Measurements from ENCODE around the gene ZC2HC1B. TPM values are rescaled to one million over a fixed set of nuclear protein-coding genes. Genes with fewer than 3 reads are reported as not detected.

Gene ZC2HC1B
- total RNA-seq, 1 donor from 2014 or later = not detected

GRCh38 chr6:143836150-143836549 lies 28.1 kb upstream of the ZC2HC1B start:
- H3K36me3 Mint-ChIP-seq = no peaks in the 10 kb centered on the region
- no peak overlapping the region for H3K4me3 Mint-ChIP-seq
- Histone ChIP-seq H3K36me3 (no peaks in the 10 kb centered on the region), H3F3A (ENCODE audit: low read depth) (no peaks in the 10 kb centered on the region), H3K4me1 (no peaks in the 10 kb centered on the region), H3K4me3 (no peak overlapping the region), H3K27me3 (no peaks in the 10 kb centered on the region), H3K27ac (no peak overlapping the region), H3K9ac (no peak overlapping the region), H3K4me2 (no peak overlapping the region), H4K20me1 (ENCODE audit: low read depth) (no peaks in the 10 kb centered on the region), H3K79me2 (ENCODE audit: low read depth) (no peaks in the 10 kb centered on the region), H3K9me3 (ENCODE audit: low read depth) (no peaks in the 10 kb centered on the region), H2AFZ (replicated peaks) (no peak overlapping the region)
- peaks cover 2% of the 10 kb centered on the region for H3K4me1 Mint-ChIP-seq
- H3K9me3 Mint-ChIP-seq = peaks cover 7% of the 10 kb centered on the region
- no peak overlapping the region for H3K27ac Mint-ChIP-seq
- TF ChIP-seq EZH2 (IDR thresholded peaks at IDR 0.05) = no peak
- TF ChIP-seq, protein P1, sequence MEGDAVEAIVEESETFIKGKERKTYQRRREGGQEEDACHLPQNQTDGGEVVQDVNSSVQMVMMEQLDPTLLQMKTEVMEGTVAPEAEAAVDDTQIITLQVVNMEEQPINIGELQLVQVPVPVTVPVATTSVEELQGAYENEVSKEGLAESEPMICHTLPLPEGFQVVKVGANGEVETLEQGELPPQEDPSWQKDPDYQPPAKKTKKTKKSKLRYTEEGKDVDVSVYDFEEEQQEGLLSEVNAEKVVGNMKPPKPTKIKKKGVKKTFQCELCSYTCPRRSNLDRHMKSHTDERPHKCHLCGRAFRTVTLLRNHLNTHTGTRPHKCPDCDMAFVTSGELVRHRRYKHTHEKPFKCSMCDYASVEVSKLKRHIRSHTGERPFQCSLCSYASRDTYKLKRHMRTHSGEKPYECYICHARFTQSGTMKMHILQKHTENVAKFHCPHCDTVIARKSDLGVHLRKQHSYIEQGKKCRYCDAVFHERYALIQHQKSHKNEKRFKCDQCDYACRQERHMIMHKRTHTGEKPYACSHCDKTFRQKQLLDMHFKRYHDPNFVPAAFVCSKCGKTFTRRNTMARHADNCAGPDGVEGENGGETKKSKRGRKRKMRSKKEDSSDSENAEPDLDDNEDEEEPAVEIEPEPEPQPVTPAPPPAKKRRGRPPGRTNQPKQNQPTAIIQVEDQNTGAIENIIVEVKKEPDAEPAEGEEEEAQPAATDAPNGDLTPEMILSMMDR (IDR thresholded peaks at IDR 0.05) = no peak
- no peak for TF ChIP-seq EZH2phosphoT487 (IDR thresholded peaks at IDR 0.05)
- no peaks in the 10 kb centered on the region for H3K27me3 Mint-ChIP-seq (ENCODE audit: insufficient read depth, low read depth)
- no peak for DNase-seq (ENCODE audit: low spot score)

- Mint-ChIP-seq H3K9me3 (peaks cover 12% of the 10 kb centered on the region), H3K4me1 (peaks cover 14% of the 10 kb centered on the region), H3K36me3 (no peaks in the 10 kb centered on the region), H3K27ac (no peak overlapping the region), H3K4me3 (no peak overlapping the region), H3K27me3 (ENCODE audit: insufficient read depth, low read depth) (peaks cover 2% of the 10 kb centered on the region)
- Histone ChIP-seq H3K79me2 (ENCODE audit: low read depth) (peaks cover 2% of the 10 kb centered on the region), H3K9me3 (ENCODE audit: low read depth) (no peaks in the 10 kb centered on the region), H3K4me1 (peaks cover 7% of the 10 kb centered on the region), H3K4me3 (no peak overlapping the region), H2AFZ (replicated peaks) (no peak overlapping the region), H3F3A (ENCODE audit: low read depth) (peaks cover 4% of the 10 kb centered on the region), H3K4me2 (no peak overlapping the region), H3K9ac (no peak overlapping the region), H3K36me3 (no peaks in the 10 kb centered on the region), H3K27ac (no peak overlapping the region), H3K27me3 (no peaks in the 10 kb centered on the region), H4K20me1 (ENCODE audit: low read depth) (no peaks in the 10 kb centered on the region)
- DNase-seq (ENCODE audit: low spot score) = no peak
- TF ChIP-seq, protein P1 (IDR thresholded peaks at IDR 0.05) = no peak
- no peak for TF ChIP-seq EZH2 (IDR thresholded peaks at IDR 0.05)
- no peak for TF ChIP-seq EZH2phosphoT487 (IDR thresholded peaks at IDR 0.05)
Observed at GRCh38 chr6:143838395-143838794, 25.9 kb upstream of the ZC2HC1B start.

DNA sequence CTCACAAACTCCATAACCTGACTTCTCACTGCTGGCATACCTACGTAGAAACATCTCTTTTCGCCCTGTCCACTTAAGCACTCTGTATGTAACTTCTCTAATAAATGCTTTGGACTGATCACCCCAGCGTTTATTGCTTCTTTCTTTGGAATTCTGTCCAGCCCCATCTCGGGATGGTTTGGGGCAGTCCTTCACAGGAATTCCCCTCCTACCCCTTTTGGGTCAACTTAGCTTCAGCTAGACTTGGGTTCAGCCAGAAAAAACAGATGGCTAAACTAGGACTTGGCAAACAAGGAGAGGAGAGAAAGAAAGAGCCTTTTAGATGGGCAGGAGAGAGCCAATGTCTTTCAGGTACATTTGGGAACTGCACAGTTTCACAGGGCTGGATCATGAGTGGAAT lies 25.1 kb upstream of the ZC2HC1B start:
- Histone ChIP-seq H3K36me3 (no peaks in the 10 kb centered on the region), H3K9me3 (ENCODE audit: low read depth) (no peaks in the 10 kb centered on the region), H2AFZ (replicated peaks) (no peak overlapping the region), H3K9ac (no peak overlapping the region), H3K27me3 (no peaks in the 10 kb centered on the region), H3K4me2 (no peak overlapping the region), H4K20me1 (ENCODE audit: low read depth) (no peaks in the 10 kb centered on the region), H3F3A (ENCODE audit: low read depth) (peaks cover 4% of the 10 kb centered on the region), H3K4me3 (no peak overlapping the region), H3K4me1 (peaks cover 11% of the 10 kb centered on the region), H3K27ac (no peak overlapping the region), H3K79me2 (ENCODE audit: low read depth) (peaks cover 10% of the 10 kb centered on the region)
- TF ChIP-seq EZH2phosphoT487 (IDR thresholded peaks at IDR 0.05) (no peak), EZH2 (IDR thresholded peaks at IDR 0.05) (no peak)
- TF ChIP-seq, protein P1 (IDR thresholded peaks at IDR 0.05) = no peak
- Mint-ChIP-seq H3K9me3 (peaks cover 12% of the 10 kb centered on the region), H3K27ac (no peak overlapping the region), H3K4me3 (no peak overlapping the region), H3K36me3 (no peaks in the 10 kb centered on the region), H3K4me1 (peaks cover 20% of the 10 kb centered on the region), H3K27me3 (ENCODE audit: insufficient read depth, low read depth) (peaks cover 2% of the 10 kb centered on the region)
- DNase-seq (ENCODE audit: low spot score) = no peak
